GM23338 (cell line): Measurements from ENCODE around the gene ODAPH. TPM values are rescaled to one million over a fixed set of nuclear protein-coding genes. Genes with fewer than 3 reads are reported as not detected.

ENCODE experiments used
- ATAC-seq: fragments of 200-7000 bp; cut with Tn5 transposase; 3 replicates; pipeline ENCODE4 v1.9.1; 2020
- DNase-seq: peaks from one replicate; pipeline ENCODE4 v3.0.0-alpha.2; 2015; ENCODE audit warnings: low spot score
- H2AFZ ChIP-seq: fragments of 200-600 bp; sonication (generic); 2 replicates; pipeline ENCODE4 v1.8.0; 2016; ENCODE audit warnings: antibody characterized with exemption, mild to moderate bottlenecking, moderate library complexity
- H3F3A ChIP-seq: fragments of 200-600 bp; sonication (generic); replicated peaks from 2 replicates; pipeline ENCODE4 v1.8.0; 2017; ENCODE audit warnings: antibody characterized with exemption, mixed run types, low read depth
- H3K27ac ChIP-seq: fragments of 200-600 bp; sonication (generic); 2 replicates; pipeline ENCODE4 v1.6.1; 2016; ENCODE audit warnings: low read depth
- H3K27me3 ChIP-seq: fragments of 200-600 bp; sonication (generic); 2 replicates; pipeline ENCODE4 v1.8.0; 2016; ENCODE audit warnings: mild to moderate bottlenecking, mixed run types, moderate library complexity; ENCODE audit not compliant: insufficient read depth
- H3K36me3 ChIP-seq: fragments of 200-600 bp; sonication (generic); 2 replicates; pipeline ENCODE4 v1.8.0; 2016; ENCODE audit warnings: mild to moderate bottlenecking; ENCODE audit not compliant: insufficient read depth
- H3K4me1 ChIP-seq: fragments of 200-600 bp; sonication (generic); 2 replicates; pipeline ENCODE4 v1.8.0; 2016; ENCODE audit warnings: mild to moderate bottlenecking, moderate library complexity; ENCODE audit not compliant: insufficient read depth
- H3K4me2 ChIP-seq: fragments of 200-600 bp; sonication (generic); 2 replicates; pipeline ENCODE4 v1.7.1; 2017; ENCODE audit warnings: mixed run types
- H3K4me3 ChIP-seq: fragments of 200-600 bp; sonication (generic); 2 replicates; pipeline ENCODE4 v1.6.1; 2016; ENCODE audit warnings: mixed run types
- H3K79me2 ChIP-seq: fragments of 200-600 bp; sonication (generic); replicated peaks from 2 replicates; pipeline ENCODE4 v1.8.0; 2017; ENCODE audit warnings: mild to moderate bottlenecking; ENCODE audit not compliant: insufficient read depth
- H3K9me2 ChIP-seq: fragments of 200-600 bp; sonication (generic); 2 replicates; pipeline ENCODE4 v1.8.0; 2017; ENCODE audit not compliant: insufficient read depth
- H4K20me1 ChIP-seq: fragments of 200-600 bp; sonication (generic); replicated peaks from 2 replicates; pipeline ENCODE4 v1.8.0; 2017; ENCODE audit warnings: mild to moderate bottlenecking; ENCODE audit not compliant: insufficient read depth
- H3K27ac Mint-ChIP-seq: 2 replicates; pipeline ENCODE4 v1.8.0; 2020; ENCODE audit warnings: inconsistent platforms, mild to moderate bottlenecking, moderate library complexity, mixed read lengths
- H3K27me3 Mint-ChIP-seq: 3 replicates; pipeline ENCODE4 v1.8.0; 2022; ENCODE audit warnings: low read depth, mild to moderate bottlenecking, moderate library complexity, mixed read lengths, inconsistent platforms; ENCODE audit not compliant: insufficient read depth, poor library complexity
- H3K36me3 Mint-ChIP-seq: 3 replicates; pipeline ENCODE4 v1.8.0; 2021; ENCODE audit warnings: low read depth, mild to moderate bottlenecking, inconsistent platforms, moderate library complexity, mixed read lengths
- H3K4me1 Mint-ChIP-seq: 3 replicates; pipeline ENCODE4 v1.8.0; 2020; ENCODE audit warnings: mild to moderate bottlenecking, inconsistent platforms, mixed read lengths
- H3K4me3 Mint-ChIP-seq: 3 replicates; pipeline ENCODE4 v1.8.0; 2021; ENCODE audit warnings: moderate library complexity, mild to moderate bottlenecking, inconsistent platforms, mixed read lengths
- H3K9me3 Mint-ChIP-seq: 3 replicates; pipeline ENCODE4 v1.8.0; 2020; ENCODE audit warnings: moderate library complexity, mild to moderate bottlenecking, inconsistent platforms, mixed read lengths
- CREB1 ChIP-seq: fragments of 250-450 bp; sonication (Bioruptor Pico); IDR thresholded peaks from 2 replicates; pipeline ENCODE4 v1.5.0; 2020; ENCODE audit warnings: low read depth, mild to moderate bottlenecking, moderate library complexity
- EZH2 ChIP-seq: fragments of 200-600 bp; sonication (generic); IDR thresholded peaks from one replicate; pipeline ENCODE4 v1.8.0; 2017; ENCODE audit warnings: antibody characterized with exemption, mild to moderate bottlenecking, low read depth; ENCODE audit not compliant: unreplicated experiment
- EZH2phosphoT487 ChIP-seq: fragments of 200-600 bp; sonication (generic); IDR thresholded peaks from one replicate; pipeline ENCODE4 v1.8.1; 2018; ENCODE audit warnings: antibody characterized with exemption; ENCODE audit not compliant: unreplicated experiment
- JUNB ChIP-seq: IDR thresholded peaks from one replicate; pipeline ENCODE4 v1.6.1; 2016; ENCODE audit warnings: antibody characterized with exemption; ENCODE audit not compliant: unreplicated experiment
- NANOG ChIP-seq: IDR thresholded peaks from 2 replicates; pipeline ENCODE4 v1.6.1; 2016; ENCODE audit warnings: antibody characterized with exemption, borderline replicate concordance
- POLR2AphosphoS5 ChIP-seq: IDR thresholded peaks from 2 replicates; pipeline ENCODE4 v1.6.1; 2016; ENCODE audit warnings: antibody characterized with exemption, low read depth
- STAT1 ChIP-seq: IDR thresholded peaks from one replicate; pipeline ENCODE4 v1.6.1; 2016; ENCODE audit warnings: antibody characterized with exemption; ENCODE audit not compliant: unreplicated experiment
- ZNF114 ChIP-seq: fragments of 250-450 bp; sonication (Bioruptor Pico); IDR thresholded peaks from 2 replicates; pipeline ENCODE4 v1.5.0; 2020; ENCODE audit warnings: mild to moderate bottlenecking, moderate library complexity
- ZNF331 ChIP-seq: fragments of 250-450 bp; sonication (Bioruptor Pico); IDR thresholded peaks from 2 replicates; pipeline ENCODE4 v1.5.0; 2020; ENCODE audit warnings: low read depth, mild to moderate bottlenecking, moderate library complexity
- ZNF462 ChIP-seq: fragments of 250-450 bp; sonication (Bioruptor Pico); IDR thresholded peaks from 2 replicates; pipeline ENCODE4 v1.5.0; 2020; ENCODE audit warnings: mild to moderate bottlenecking, moderate library complexity
- polyA plus RNA-seq: library from polyadenylated mRNA; unstranded; fragments of >200 nt; fragmentation: Nextera tagmentation; extraction: Ambion mirVana; gene quantifications from 2 replicates; pipeline ENCODE4 v1.2.1, GENCODE V29; 2016
- total RNA-seq: library from RNA; depleted of rRNA; stranded (reverse); fragments of >200 nt; shearing (Covaris generic); gene quantifications from 2 replicates; pipeline ENCODE4 v1.2.3, GENCODE V29; 2014
- TF ChIP-seq, protein P1 (sequence below): IDR thresholded peaks from one replicate; pipeline ENCODE4 v1.6.1; 2018; ENCODE audit warnings: antibody characterized with exemption; ENCODE audit not compliant: unreplicated experiment
- TF ChIP-seq, protein P2 (sequence below): IDR thresholded peaks from 2 replicates; pipeline ENCODE4 v1.6.1; 2016; ENCODE audit warnings: antibody characterized with exemption
- TF ChIP-seq, protein P3 (sequence below), 2 experiments: fragments of 200-600 bp in 1 of 2; sonication (generic) in 1 of 2; conservative IDR thresholded peaks; 2 replicates each; pipeline versions ENCODE4 v1.5.1 to v1.6.1; 2016 to 2017; ENCODE audit warnings: antibody characterized with exemption in 2 of 2, low read depth in 2 of 2, mild to moderate bottlenecking in 2 of 2, moderate library complexity in 1 of 2

ODAPH gene
- total and polyA plus RNA-seq, 2 experiments from 2014 or later, result not detected

DNA sequence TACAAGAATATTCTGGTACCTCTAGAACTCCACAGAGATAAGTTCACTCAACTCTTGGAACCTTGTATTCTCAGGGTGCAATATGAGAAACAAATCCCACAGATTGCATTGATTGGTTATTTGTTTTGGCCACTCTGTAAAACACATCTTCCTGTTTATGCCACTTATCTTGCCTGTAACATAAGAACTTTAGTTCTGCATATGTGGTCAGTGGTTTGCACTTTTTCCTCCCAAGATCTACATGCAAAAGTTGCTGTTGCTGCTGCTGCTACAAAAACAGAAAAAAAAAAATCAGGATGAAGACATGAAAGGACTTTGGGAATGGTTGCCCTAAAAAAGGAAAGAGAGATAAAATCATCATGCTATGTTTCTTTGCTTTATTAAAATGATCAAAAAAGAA lies 9.6 kb downstream of the ODAPH start:
- peaks cover 22% of the 10 kb centered on the region for H3K9me3 Mint-ChIP-seq
- Histone ChIP-seq H3K4me2 (no peak overlapping the region), H2AFZ (no peak overlapping the region), H3K79me2 (no peaks in the 10 kb centered on the region), H3K27me3 (no peaks in the 10 kb centered on the region), H3K9me2 (0 out of 2 replicates have a peak, but pooled peaks cover 4% of the 10 kb centered on the region), H4K20me1 (no peaks in the 10 kb centered on the region), H3K4me3 (no peak overlapping the region), H3K27ac (no peak overlapping the region), H3K36me3 (no peaks in the 10 kb centered on the region), H3K4me1 (no peaks in the 10 kb centered on the region), H3F3A (no peaks in the 10 kb centered on the region)
- H3K36me3 Mint-ChIP-seq, result peaks cover 8% of the 10 kb centered on the region; the same call in 2 of the 3 replicates
- peaks cover 8% of the 10 kb centered on the region for H3K4me1 Mint-ChIP-seq
- H3K27me3 Mint-ChIP-seq, result peaks cover 10% of the 10 kb centered on the region
- H3K4me3 Mint-ChIP-seq, result no peak overlapping the region
- TF ChIP-seq NANOG, result no peak
- TF ChIP-seq, protein P1, sequence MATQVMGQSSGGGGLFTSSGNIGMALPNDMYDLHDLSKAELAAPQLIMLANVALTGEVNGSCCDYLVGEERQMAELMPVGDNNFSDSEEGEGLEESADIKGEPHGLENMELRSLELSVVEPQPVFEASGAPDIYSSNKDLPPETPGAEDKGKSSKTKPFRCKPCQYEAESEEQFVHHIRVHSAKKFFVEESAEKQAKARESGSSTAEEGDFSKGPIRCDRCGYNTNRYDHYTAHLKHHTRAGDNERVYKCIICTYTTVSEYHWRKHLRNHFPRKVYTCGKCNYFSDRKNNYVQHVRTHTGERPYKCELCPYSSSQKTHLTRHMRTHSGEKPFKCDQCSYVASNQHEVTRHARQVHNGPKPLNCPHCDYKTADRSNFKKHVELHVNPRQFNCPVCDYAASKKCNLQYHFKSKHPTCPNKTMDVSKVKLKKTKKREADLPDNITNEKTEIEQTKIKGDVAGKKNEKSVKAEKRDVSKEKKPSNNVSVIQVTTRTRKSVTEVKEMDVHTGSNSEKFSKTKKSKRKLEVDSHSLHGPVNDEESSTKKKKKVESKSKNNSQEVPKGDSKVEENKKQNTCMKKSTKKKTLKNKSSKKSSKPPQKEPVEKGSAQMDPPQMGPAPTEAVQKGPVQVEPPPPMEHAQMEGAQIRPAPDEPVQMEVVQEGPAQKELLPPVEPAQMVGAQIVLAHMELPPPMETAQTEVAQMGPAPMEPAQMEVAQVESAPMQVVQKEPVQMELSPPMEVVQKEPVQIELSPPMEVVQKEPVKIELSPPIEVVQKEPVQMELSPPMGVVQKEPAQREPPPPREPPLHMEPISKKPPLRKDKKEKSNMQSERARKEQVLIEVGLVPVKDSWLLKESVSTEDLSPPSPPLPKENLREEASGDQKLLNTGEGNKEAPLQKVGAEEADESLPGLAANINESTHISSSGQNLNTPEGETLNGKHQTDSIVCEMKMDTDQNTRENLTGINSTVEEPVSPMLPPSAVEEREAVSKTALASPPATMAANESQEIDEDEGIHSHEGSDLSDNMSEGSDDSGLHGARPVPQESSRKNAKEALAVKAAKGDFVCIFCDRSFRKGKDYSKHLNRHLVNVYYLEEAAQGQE, result no peak
- no peak for TF ChIP-seq EZH2
- no peak for TF ChIP-seq JUNB
- TF ChIP-seq, protein P2, sequence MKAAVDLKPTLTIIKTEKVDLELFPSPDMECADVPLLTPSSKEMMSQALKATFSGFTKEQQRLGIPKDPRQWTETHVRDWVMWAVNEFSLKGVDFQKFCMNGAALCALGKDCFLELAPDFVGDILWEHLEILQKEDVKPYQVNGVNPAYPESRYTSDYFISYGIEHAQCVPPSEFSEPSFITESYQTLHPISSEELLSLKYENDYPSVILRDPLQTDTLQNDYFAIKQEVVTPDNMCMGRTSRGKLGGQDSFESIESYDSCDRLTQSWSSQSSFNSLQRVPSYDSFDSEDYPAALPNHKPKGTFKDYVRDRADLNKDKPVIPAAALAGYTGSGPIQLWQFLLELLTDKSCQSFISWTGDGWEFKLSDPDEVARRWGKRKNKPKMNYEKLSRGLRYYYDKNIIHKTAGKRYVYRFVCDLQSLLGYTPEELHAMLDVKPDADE, result no peak
- TF ChIP-seq POLR2AphosphoS5, result no peak
- no peak for TF ChIP-seq ZNF331 (CRISPR knock-in tag)
- no peak for TF ChIP-seq ZNF114 (CRISPR knock-in tag)
- TF ChIP-seq STAT1, result no peak
- TF ChIP-seq ZNF462 (CRISPR knock-in tag), result no peak
- TF ChIP-seq CREB1, result no peak
- no peak for TF ChIP-seq EZH2phosphoT487
- TF ChIP-seq, protein P3, sequence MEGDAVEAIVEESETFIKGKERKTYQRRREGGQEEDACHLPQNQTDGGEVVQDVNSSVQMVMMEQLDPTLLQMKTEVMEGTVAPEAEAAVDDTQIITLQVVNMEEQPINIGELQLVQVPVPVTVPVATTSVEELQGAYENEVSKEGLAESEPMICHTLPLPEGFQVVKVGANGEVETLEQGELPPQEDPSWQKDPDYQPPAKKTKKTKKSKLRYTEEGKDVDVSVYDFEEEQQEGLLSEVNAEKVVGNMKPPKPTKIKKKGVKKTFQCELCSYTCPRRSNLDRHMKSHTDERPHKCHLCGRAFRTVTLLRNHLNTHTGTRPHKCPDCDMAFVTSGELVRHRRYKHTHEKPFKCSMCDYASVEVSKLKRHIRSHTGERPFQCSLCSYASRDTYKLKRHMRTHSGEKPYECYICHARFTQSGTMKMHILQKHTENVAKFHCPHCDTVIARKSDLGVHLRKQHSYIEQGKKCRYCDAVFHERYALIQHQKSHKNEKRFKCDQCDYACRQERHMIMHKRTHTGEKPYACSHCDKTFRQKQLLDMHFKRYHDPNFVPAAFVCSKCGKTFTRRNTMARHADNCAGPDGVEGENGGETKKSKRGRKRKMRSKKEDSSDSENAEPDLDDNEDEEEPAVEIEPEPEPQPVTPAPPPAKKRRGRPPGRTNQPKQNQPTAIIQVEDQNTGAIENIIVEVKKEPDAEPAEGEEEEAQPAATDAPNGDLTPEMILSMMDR (conservative IDR thresholded peaks at IDR 0.05; ENCODE audit: low read depth in 2 of 2), result no peak
- no peak overlapping the region for H3K27ac Mint-ChIP-seq
- ATAC-seq, result no peak
- no peak for DNase-seq
